IMR-90 (cell line): ENCODE measurements around the gene ST6GAL2. TPM values are rescaled to one million over a fixed set of nuclear protein-coding genes. Genes with fewer than 3 reads are reported as not detected.

ENCODE experiments used
- ATAC-seq: fragments of 200-7000 bp; cut with Tn5 transposase; 2 replicates; pipeline ENCODE4 v1.9.1; 2020; ENCODE audit warnings: low read depth, mild to moderate bottlenecking, moderate library complexity
- BruUV-seq: library from RNA; stranded (reverse); fragments of 400-500 nt; replicated peaks from 2 replicates; lab custom pipeline; 2021; lab: Mats Ljungman, UMichigan
- CTCF ChIA-PET: fragments of 300-600 bp; formaldehyde crosslinking; extraction: SDS; loops from one replicate; lab custom pipeline; 2021; ENCODE audit warnings: antibody characterized with exemption; lab: Yijun Ruan, JAX
- POLR2A ChIA-PET: fragments of 300-600 bp; sonication (Branson Sonifier 250); formaldehyde crosslinking; loops from one replicate; lab custom pipeline; 2022; ENCODE audit warnings: antibody characterized with exemption; ENCODE audit not compliant: unreplicated experiment; lab: Charles Lee
- DNase-seq: peaks from one replicate; pipeline ENCODE4 v3.0.0; 2013
- H2AFZ ChIP-seq: replicated peaks from 2 replicates; pipeline ENCODE3; 2013; ENCODE audit warnings: low read length, mild to moderate bottlenecking; ENCODE audit not compliant: poor library complexity
- H2AK5ac ChIP-seq: 2 replicates; pipeline ENCODE4 v1.6.1; 2013; ENCODE audit warnings: low read depth, low read length, inconsistent platforms
- H2AK9ac ChIP-seq: replicated peaks from 2 replicates; pipeline ENCODE3; 2013; ENCODE audit warnings: mild to moderate bottlenecking, low read depth, low read length, moderate library complexity; ENCODE audit not compliant: poor library complexity
- H2BK120ac ChIP-seq: 2 replicates; pipeline ENCODE4 v1.6.1; 2013; ENCODE audit warnings: low read depth, low read length, inconsistent platforms
- H2BK15ac ChIP-seq: 3 replicates; pipeline ENCODE4 v1.6.1; 2013; ENCODE audit warnings: low read depth, low read length, inconsistent platforms
- H2BK20ac ChIP-seq: 2 replicates; pipeline ENCODE4 v1.6.1; 2013; ENCODE audit warnings: low read depth, mild to moderate bottlenecking, inconsistent platforms, low read length, moderate library complexity
- H2BK5ac ChIP-seq: 2 replicates; pipeline ENCODE4 v1.6.1; 2013; ENCODE audit warnings: mild to moderate bottlenecking, low read depth, low read length, inconsistent platforms; ENCODE audit not compliant: poor library complexity, severe bottlenecking
- H3K14ac ChIP-seq: replicated peaks from 2 replicates; pipeline ENCODE4 v1.6.1; 2013; ENCODE audit warnings: low read depth, low read length, inconsistent platforms
- H3K18ac ChIP-seq: 2 replicates; pipeline ENCODE4 v1.6.1; 2013; ENCODE audit warnings: low read depth, low read length, control low read depth
- H3K23ac ChIP-seq: 2 replicates; pipeline ENCODE4 v1.6.1; 2013; ENCODE audit warnings: low read depth, low read length, inconsistent platforms
- H3K27ac ChIP-seq: 2 replicates; pipeline ENCODE4 v1.5.1; 2013; ENCODE audit warnings: mild to moderate bottlenecking, control low read depth, low read length; ENCODE audit not compliant: insufficient read depth
- H3K27me3 ChIP-seq: 2 replicates; pipeline ENCODE4 v1.6.1; 2013; ENCODE audit warnings: low read length; ENCODE audit not compliant: control insufficient read depth, insufficient read depth
- H3K36me3 ChIP-seq: 2 replicates; pipeline ENCODE4 v1.6.1; 2013; ENCODE audit warnings: low read length, mixed read lengths; ENCODE audit not compliant: control insufficient read depth, insufficient read depth
- H3K4ac ChIP-seq: 2 replicates; pipeline ENCODE4 v1.6.1; 2013; ENCODE audit warnings: low read depth, low read length, inconsistent platforms
- H3K4me1 ChIP-seq: 2 replicates; pipeline ENCODE4 v1.6.1; 2013; ENCODE audit warnings: low read length, mixed read lengths; ENCODE audit not compliant: control insufficient read depth, insufficient read depth
- H3K4me2 ChIP-seq: 2 replicates; pipeline ENCODE4 v1.6.1; 2013; ENCODE audit warnings: low read depth, mild to moderate bottlenecking, control low read depth, low read length, moderate library complexity
- H3K4me3 ChIP-seq: 2 replicates; pipeline ENCODE4 v1.5.1; 2013; ENCODE audit warnings: low read depth, mild to moderate bottlenecking, control low read depth, low read length, moderate library complexity; ENCODE audit not compliant: insufficient read depth
- H3K56ac ChIP-seq: 2 replicates; pipeline ENCODE4 v1.6.1; 2013; ENCODE audit warnings: low read length, inconsistent platforms; ENCODE audit not compliant: insufficient read depth; ENCODE audit errors: extremely low read depth
- H3K79me1 ChIP-seq, 2 experiments: 2 replicates each; pipeline ENCODE4 v1.6.1; 2013; ENCODE audit warnings: low read length in 2 of 2, inconsistent platforms in 1 of 2, low read depth in 1 of 2
- H3K9ac ChIP-seq: 2 replicates; pipeline ENCODE4 v1.6.1; 2013; ENCODE audit warnings: low read depth, low read length, control low read depth
- H3K9me1 ChIP-seq: 2 replicates; pipeline ENCODE4 v1.6.1; 2013; ENCODE audit warnings: low read length, inconsistent platforms; ENCODE audit not compliant: insufficient read depth
- H3K9me3 ChIP-seq: 2 replicates; pipeline ENCODE4 v1.6.1; 2013; ENCODE audit warnings: low read length; ENCODE audit not compliant: control insufficient read depth, insufficient read depth
- H4K20me1 ChIP-seq: 2 replicates; pipeline ENCODE4 v1.6.1; 2013; ENCODE audit warnings: low read length, inconsistent platforms; ENCODE audit not compliant: insufficient read depth
- H4K5ac ChIP-seq: 2 replicates; pipeline ENCODE4 v1.6.1; 2013; ENCODE audit warnings: mild to moderate bottlenecking, low read depth, low read length, control low read depth
- H4K8ac ChIP-seq, 2 experiments: 2 replicates each; pipeline ENCODE4 v1.6.1; 2013; ENCODE audit warnings: low read depth in 2 of 2, low read length in 2 of 2, control low read depth in 1 of 2, inconsistent platforms in 1 of 2
- H4K91ac ChIP-seq: 2 replicates; pipeline ENCODE4 v1.6.1; 2013; ENCODE audit warnings: low read depth, low read length, inconsistent platforms; ENCODE audit not compliant: insufficient read depth
- BHLHE40 ChIP-seq: fragments of 150-350 bp; IDR thresholded peaks from 2 replicates; pipeline ENCODE4 v1.6.1; 2016; ENCODE audit warnings: mild to moderate bottlenecking, low read depth, low read length
- CEBPB ChIP-seq: IDR thresholded peaks from 2 replicates; pipeline ENCODE4 v1.6.1; 2012; ENCODE audit warnings: low read depth, low read length, improper control_type of control experiment
- CHD1 ChIP-seq: IDR thresholded peaks from 2 replicates; pipeline ENCODE4 v1.6.1; 2012; ENCODE audit warnings: low read depth, low read length, improper control_type of control experiment
- CTCF ChIP-seq: conservative IDR thresholded peaks from 2 replicates; pipeline ENCODE4 v1.5.1; 2012; ENCODE audit warnings: mild to moderate bottlenecking, low read depth, low read length, improper control_type of control experiment
- ELK1 ChIP-seq: fragments of 150-350 bp; IDR thresholded peaks from 2 replicates; pipeline ENCODE4 v1.6.1; 2016; ENCODE audit warnings: low read depth, mild to moderate bottlenecking, low read length, moderate library complexity, borderline replicate concordance
- FOS ChIP-seq: fragments of 150-350 bp; IDR thresholded peaks from 2 replicates; pipeline ENCODE4 v1.6.1; 2016; ENCODE audit warnings: low read depth, low read length
- MAFK ChIP-seq: IDR thresholded peaks from 2 replicates; pipeline ENCODE4 v1.6.1; 2012; ENCODE audit warnings: low read depth, low read length, improper control_type of control experiment
- MAZ ChIP-seq: IDR thresholded peaks from 2 replicates; pipeline ENCODE4 v1.6.1; 2012; ENCODE audit warnings: low read depth, mild to moderate bottlenecking, low read length, improper control_type of control experiment, moderate library complexity, borderline replicate concordance
- MXI1 ChIP-seq: IDR thresholded peaks from 2 replicates; pipeline ENCODE4 v1.6.1; 2012; ENCODE audit warnings: low read depth, mild to moderate bottlenecking, low read length, moderate library complexity, borderline replicate concordance
- NFE2L2 ChIP-seq: fragments of 150-350 bp; IDR thresholded peaks from 2 replicates; pipeline ENCODE4 v1.6.1; 2016; ENCODE audit warnings: low read depth, mild to moderate bottlenecking, low read length
- POLR2A ChIP-seq: IDR thresholded peaks from 2 replicates; pipeline ENCODE4 v1.6.1; 2012; ENCODE audit warnings: mild to moderate bottlenecking, low read depth, low read length
- RAD21 ChIP-seq: IDR thresholded peaks from 2 replicates; pipeline ENCODE4 v1.6.1; 2012; ENCODE audit warnings: low read length, improper control_type of control experiment
- RCOR1 ChIP-seq: IDR thresholded peaks from 2 replicates; pipeline ENCODE4 v1.6.1; 2012; ENCODE audit warnings: mild to moderate bottlenecking, low read length, improper control_type of control experiment; ENCODE audit not compliant: insufficient replicate concordance
- RFX5 ChIP-seq: IDR thresholded peaks from 2 replicates; pipeline ENCODE4 v1.8.0; 2012; ENCODE audit warnings: low read depth, mild to moderate bottlenecking, low read length, moderate library complexity
- SMC3 ChIP-seq: fragments of 150-350 bp; IDR thresholded peaks from 2 replicates; pipeline ENCODE4 v1.6.1; 2016; ENCODE audit warnings: low read depth, mild to moderate bottlenecking, antibody characterized with exemption, low read length, moderate library complexity
- USF2 ChIP-seq: fragments of 150-350 bp; IDR thresholded peaks from 2 replicates; pipeline ENCODE4 v1.6.1; 2017; ENCODE audit warnings: mild to moderate bottlenecking, antibody characterized with exemption, low read length, low read depth
- WGBS, 2 experiments: methylation state at CpG; one replicate each; pipeline versions ENCODE4 v1.1.5 to v1.1.7; 2013; ENCODE audit warnings: missing lambda C conversion rate in 2 of 2; ENCODE audit not compliant: insufficient read length in 1 of 2; ENCODE audit errors: extremely low coverage in 2 of 2; 5-methylcytosine and 5-hydroxymethylcytosine counted together
- dilution Hi-C: fragments of 300-500 bp; cut with HindIII; formaldehyde crosslinking; loops from one replicate; pipeline ENCODE4 v1.14.3; 2018; ENCODE audit warnings: low sequenced_read_pairs; ENCODE audit not compliant: unreplicated experiment
- in situ Hi-C: fragments of 300-500 bp; cut with MboI; formaldehyde crosslinking; loops from 3 replicates; pipeline ENCODE4 v1.14.3; 2019; ENCODE audit warnings: low sequenced_read_pairs, inconsistent platforms, mixed read lengths
- intact Hi-C: fragments of 100-400 bp; cut with micrococcal nuclease; formaldehyde crosslinking; loops from 2 replicates; pipeline ENCODE4 v1.10.0; 2022
- polyA plus RNA-seq, 3 experiments: library from polyadenylated mRNA; depleted of rRNA; stranded (reverse); fragments of >200 nt; gene quantifications; 2 replicates each; pipeline ENCODE4 v1.2.3, GENCODE V29; 2012; ENCODE audit warnings: low replicate concordance in 1 of 3
- total RNA-seq: library from RNA; depleted of rRNA; stranded (reverse); fragments of >200 nt; gene quantifications from 2 replicates; pipeline ENCODE4 v1.2.3, GENCODE V29; 2012

Gene ST6GAL2
- total and polyA plus RNA-seq, 2 of the 4 experiments (the other 2 are of a cell fraction) = not detected

- Histone ChIP-seq H3K56ac (no peak overlapping the region), H3K36me3 (no peaks in the 10 kb centered on the region), H3K9ac (no peak overlapping the region), H3K18ac (no peak overlapping the region), H2AK5ac (no peak overlapping the region), H3K4me2 (no peak overlapping the region), H3K9me1 (no peaks in the 10 kb centered on the region), H3K4me1 (no peaks in the 10 kb centered on the region), H4K5ac (no peak overlapping the region), H2BK20ac (no peak overlapping the region), H3K27me3 (no peaks in the 10 kb centered on the region), H2BK5ac (no peak overlapping the region), H2AK9ac (no peak overlapping the region), H2BK120ac (no peak overlapping the region), H3K4me3 (no peak overlapping the region), H2BK15ac (no peak overlapping the region), H2AFZ (no peak overlapping the region), H3K14ac (no peak overlapping the region), H3K27ac (no peak overlapping the region), H3K23ac (no peak overlapping the region), H4K8ac (no peak overlapping the region), H4K20me1 (no peaks in the 10 kb centered on the region), H4K91ac (no peak overlapping the region), H3K79me1 (no peaks in the 10 kb centered on the region), H3K4ac (no peak overlapping the region), H3K9me3 (peaks cover under 1% of the 10 kb centered on the region; the same call in 1 of the 2 replicates)
- BruUV-seq = no TSS peak
- ChIA-PET CTCF (no interaction called here), POLR2A (no interaction called here)
- WGBS, 2 experiments = no CpG with 5 or more reads among the region's 2 CpGs
- no peak for TF ChIP-seq CHD1
- no peak for TF ChIP-seq BHLHE40
- no peak for TF ChIP-seq RCOR1
- TF ChIP-seq RAD21 = no peak
- no peak for TF ChIP-seq ELK1
- TF ChIP-seq MAZ = no peak
- no peak for TF ChIP-seq CEBPB
- no peak for TF ChIP-seq POLR2A
- TF ChIP-seq MAFK = no peak
- no peak for TF ChIP-seq USF2
- no peak for TF ChIP-seq RFX5
- no peak for TF ChIP-seq MXI1
- no peak for TF ChIP-seq FOS
- TF ChIP-seq NFE2L2 = no peak
- TF ChIP-seq CTCF = no peak
- TF ChIP-seq SMC3 = no peak
- no peak for ATAC-seq
- no peak for DNase-seq
- in situ Hi-C loops (no loop called here), intact Hi-C loops (no loop called here), dilution Hi-C loops (no loop called here)
These were observed 32.3 kb downstream of the ST6GAL2 start for GRCh38 chr2:106853631-106854030.
